ENCODE measurements around the gene HPSE2. TPM values are rescaled to one million over a fixed set of nuclear protein-coding genes. Genes with fewer than 3 reads are reported as not detected.

The HPSE2 gene
- total RNA-seq, 1 donor = not detected

GRCh38 chr10:98953251-98953650 is 282.4 kb downstream of the HPSE2 start:
- no peak for DNase-seq (ENCODE audit: low read depth)
- no peak for TF ChIP-seq CTCF (IDR thresholded peaks at IDR 0.05; ENCODE audit: insufficient read depth, low read length)
- no peak overlapping the region for H3K4me3 ChIP-seq (ENCODE audit: low read depth, low read length)

- TF ChIP-seq CTCF (IDR thresholded peaks at IDR 0.05; ENCODE audit: insufficient read depth, low read length) = no peak
- no peak for DNase-seq (ENCODE audit: low read depth)
- H3K4me3 ChIP-seq (ENCODE audit: low read depth, low read length) = no peak overlapping the region
Measured at GRCh38 chr10:98951269-98952000, 284.2 kb downstream of the HPSE2 start.

- no peak for TF ChIP-seq CTCF (IDR thresholded peaks at IDR 0.05; ENCODE audit: insufficient read depth, low read length)
- DNase-seq (ENCODE audit: low read depth) = no peak
- no peak overlapping the region for H3K4me3 ChIP-seq (ENCODE audit: low read depth, low read length)
Measured at GRCh38 chr10:98950106-98950505, 285.5 kb downstream of the HPSE2 start.

- H3K4me3 ChIP-seq (ENCODE audit: low read depth, low read length) = no peak overlapping the region
- no peak for DNase-seq (ENCODE audit: low read depth)
- TF ChIP-seq CTCF (IDR thresholded peaks at IDR 0.05; ENCODE audit: insufficient read depth, low read length) = no peak
Measured at GRCh38 chr10:98949306-98949705, 286.3 kb downstream of the HPSE2 start.

- H3K4me3 ChIP-seq (ENCODE audit: low read depth, low read length) = no peak overlapping the region
- no peak for DNase-seq (ENCODE audit: low read depth)
- TF ChIP-seq CTCF (IDR thresholded peaks at IDR 0.05; ENCODE audit: insufficient read depth, low read length) = no peak
Measured at GRCh38 chr10:98943681-98944080, 292.0 kb downstream of the HPSE2 start.

GRCh38 chr10:98929709-98930108 is 305.9 kb downstream of the HPSE2 start:
- no peak overlapping the region for H3K4me3 ChIP-seq (ENCODE audit: low read depth, low read length)
- DNase-seq (ENCODE audit: low read depth) = no peak

More at GRCh38 chr10:98929709-98930108, 305.9 kb downstream of the HPSE2 start:
- TF ChIP-seq CTCF (IDR thresholded peaks at IDR 0.05; ENCODE audit: insufficient read depth, low read length) = no peak
